Measurements from ENCODE around the gene SDK2. TPM values are rescaled to one million over a fixed set of nuclear protein-coding genes. Genes with fewer than 3 reads are reported as not detected.
A peak's percentile ranks its signal among the peaks of the same experiment; 100 is the strongest.

Gene SDK2
- total and polyA plus RNA-seq, 2 donors from 2014 or later = 0.37 to 2.4 TPM

GRCh38 chr17:73623818-73624217 is 20.4 kb downstream of the SDK2 start:
- peaks cover 0 to 6% (median 0%) of the 10 kb centered on the region in 3 donors for H3K9me3 ChIP-seq (ENCODE audit: control insufficient read depth in 2 of 3, insufficient read depth in 1 of 3, low read length in 3 of 3)
- no peaks in the 10 kb centered on the region for H3K4me1 ChIP-seq (ENCODE audit: control insufficient read depth in 2 of 3, insufficient read depth in 2 of 3, low read depth in 1 of 3, low read length in 3 of 3)
- no peaks in the 10 kb centered on the region for H3K27me3 ChIP-seq (ENCODE audit: control insufficient read depth, insufficient read depth, low read length)
- no peak overlapping the region for H3K9ac ChIP-seq (ENCODE audit: low read length in 3 of 3)
- intact Hi-C loops (cut with DNase I) = no loop called here
- FAIRE-seq (no peak), DNase-seq (peak in 1 of 5 donors; percentile 28)
- no peak overlapping the region for H3K27ac ChIP-seq (ENCODE audit: low read depth in 2 of 2, low read length in 2 of 2)
- no peak overlapping the region for H3K4me3 ChIP-seq (ENCODE audit: low read length in 3 of 3)
- no peaks in the 10 kb centered on the region for H3K36me3 ChIP-seq (ENCODE audit: control insufficient read depth in 2 of 3, insufficient read depth in 3 of 3, low read length in 3 of 3)
- TF ChIP-seq CTCF (IDR thresholded peaks at IDR 0.05; ENCODE audit: borderline replicate concordance, extremely low read depth, insufficient read depth) = no peak

DNA sequence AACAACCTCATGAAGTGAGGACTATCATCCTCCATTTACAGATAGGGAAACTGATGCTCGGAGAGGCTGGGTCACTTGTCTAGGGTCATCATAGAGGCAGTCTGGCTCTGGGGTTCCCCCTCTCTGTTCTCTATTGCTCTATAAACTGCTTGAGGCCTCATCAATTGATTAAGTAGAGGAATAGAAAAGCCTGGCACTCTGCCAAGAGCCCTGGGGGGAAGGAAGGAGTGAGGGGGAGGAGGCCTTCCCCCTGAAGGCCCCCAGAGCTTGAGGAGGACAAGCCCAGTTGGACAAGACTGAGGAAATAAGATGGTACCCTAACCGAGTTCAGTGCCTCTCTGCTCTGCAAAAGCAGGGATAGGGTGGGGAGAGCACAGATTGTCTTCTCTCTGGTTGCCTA is 21.0 kb downstream of the SDK2 start:
- H3K27me3 ChIP-seq (ENCODE audit: control insufficient read depth, insufficient read depth, low read length) = no peaks in the 10 kb centered on the region
- DNase-seq (no peak), FAIRE-seq (no peak)
- H3K4me3 ChIP-seq (ENCODE audit: low read length in 3 of 3) = no peak overlapping the region
- no peaks in the 10 kb centered on the region for H3K4me1 ChIP-seq (ENCODE audit: control insufficient read depth in 2 of 3, insufficient read depth in 2 of 3, low read depth in 1 of 3, low read length in 3 of 3)
- no peaks in the 10 kb centered on the region for H3K36me3 ChIP-seq (ENCODE audit: control insufficient read depth in 2 of 3, insufficient read depth in 3 of 3, low read length in 3 of 3)
- TF ChIP-seq CTCF (IDR thresholded peaks at IDR 0.05; ENCODE audit: borderline replicate concordance, extremely low read depth, insufficient read depth) = no peak
- H3K9ac ChIP-seq (ENCODE audit: low read length in 3 of 3) = no peak overlapping the region
- H3K9me3 ChIP-seq (ENCODE audit: control insufficient read depth in 2 of 3, insufficient read depth in 1 of 3, low read length in 3 of 3) = peaks cover 0 to 6% (median 0%) of the 10 kb centered on the region in 3 donors
- H3K27ac ChIP-seq (ENCODE audit: low read depth in 2 of 2, low read length in 2 of 2) = no peak overlapping the region
- intact Hi-C loops (cut with DNase I) = no loop called here

DNA sequence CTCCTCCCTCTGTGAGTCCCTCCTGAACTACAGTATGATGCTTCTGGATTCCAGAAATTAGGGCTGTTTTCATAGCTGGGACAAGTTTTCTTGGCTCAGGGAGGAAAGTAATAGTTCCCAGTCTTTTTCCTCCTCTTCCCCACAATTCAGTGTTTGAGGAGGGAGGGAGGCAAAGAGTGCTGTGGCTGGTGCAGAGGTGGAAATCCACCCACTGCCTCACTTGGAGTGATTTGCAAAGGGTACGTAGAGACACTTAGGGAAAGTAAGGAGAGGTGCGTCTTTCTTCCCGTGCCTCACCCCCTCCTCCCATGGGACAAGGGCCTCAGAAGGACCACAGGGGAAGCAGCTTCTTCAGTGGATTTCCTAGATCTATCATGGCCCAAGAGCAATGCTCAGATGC is 21.9 kb downstream of the SDK2 start:
- H3K9ac ChIP-seq (ENCODE audit: low read length in 3 of 3) = no peak overlapping the region
- peaks cover 0 to 6% (median 0%) of the 10 kb centered on the region in 3 donors for H3K9me3 ChIP-seq (ENCODE audit: control insufficient read depth in 2 of 3, insufficient read depth in 1 of 3, low read length in 3 of 3)
- FAIRE-seq (no peak), DNase-seq (no peak)
- no peak overlapping the region for H3K27ac ChIP-seq (ENCODE audit: low read depth in 2 of 2, low read length in 2 of 2)
- H3K4me3 ChIP-seq (ENCODE audit: low read length in 3 of 3) = no peak overlapping the region
- no peak for TF ChIP-seq CTCF (IDR thresholded peaks at IDR 0.05; ENCODE audit: borderline replicate concordance, extremely low read depth, insufficient read depth)
- no peaks in the 10 kb centered on the region for H3K4me1 ChIP-seq (ENCODE audit: control insufficient read depth in 2 of 3, insufficient read depth in 2 of 3, low read depth in 1 of 3, low read length in 3 of 3)
- H3K27me3 ChIP-seq (ENCODE audit: control insufficient read depth, insufficient read depth, low read length) = no peaks in the 10 kb centered on the region
- H3K36me3 ChIP-seq (ENCODE audit: control insufficient read depth in 2 of 3, insufficient read depth in 3 of 3, low read length in 3 of 3) = no peaks in the 10 kb centered on the region
- intact Hi-C loops (cut with DNase I) = no loop called here

DNA sequence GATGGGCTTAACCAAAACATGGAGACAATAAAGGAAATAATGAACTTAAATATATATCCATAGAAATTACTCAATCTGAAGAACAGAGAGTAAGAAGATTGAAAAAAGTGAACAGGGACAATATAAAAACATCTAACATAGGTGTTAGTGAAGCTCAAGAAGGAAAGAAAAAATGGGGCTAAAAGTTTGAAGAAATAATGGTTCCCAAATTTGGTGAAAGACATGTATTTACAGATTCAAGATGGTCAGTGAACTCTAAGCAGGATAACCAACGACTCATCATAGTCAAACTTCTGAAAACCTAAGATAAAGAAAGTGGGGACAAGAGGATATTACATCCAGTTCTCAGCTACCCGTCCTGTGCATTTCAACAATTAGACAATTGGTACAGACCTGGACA is 22.6 kb downstream of the SDK2 start:
- DNase-seq (no peak), FAIRE-seq (no peak)
- Histone ChIP-seq H3K27me3 (ENCODE audit: control insufficient read depth, insufficient read depth, low read length) (no peaks in the 10 kb centered on the region), H3K27ac (ENCODE audit: low read depth in 2 of 2, low read length in 2 of 2) (no peak overlapping the region), H3K9ac (ENCODE audit: low read length in 3 of 3) (no peak overlapping the region), H3K9me3 (ENCODE audit: control insufficient read depth in 2 of 3, insufficient read depth in 1 of 3, low read length in 3 of 3) (peaks cover 0 to 6% (median 0%) of the 10 kb centered on the region in 3 donors), H3K4me3 (ENCODE audit: low read length in 3 of 3) (no peak overlapping the region), H3K4me1 (ENCODE audit: control insufficient read depth in 2 of 3, insufficient read depth in 2 of 3, low read depth in 1 of 3, low read length in 3 of 3) (no peaks in the 10 kb centered on the region), H3K36me3 (ENCODE audit: control insufficient read depth in 2 of 3, insufficient read depth in 3 of 3, low read length in 3 of 3) (no peaks in the 10 kb centered on the region)
- TF ChIP-seq CTCF (IDR thresholded peaks at IDR 0.05; ENCODE audit: borderline replicate concordance, extremely low read depth, insufficient read depth) = no peak
- intact Hi-C loops (cut with DNase I) = no loop called here

Data from kidney (tissue), 14 donors.